ENCODE results near the gene FIGN. TPM values are rescaled to one million over a fixed set of nuclear protein-coding genes. Genes with fewer than 3 reads are reported as not detected.

FIGN gene
- total and polyA plus RNA-seq, 2 donors (not counting 3 experiments of a cell fraction or from before 2014, with no cell fraction given) = 1.8 to 8.1 TPM

DNA sequence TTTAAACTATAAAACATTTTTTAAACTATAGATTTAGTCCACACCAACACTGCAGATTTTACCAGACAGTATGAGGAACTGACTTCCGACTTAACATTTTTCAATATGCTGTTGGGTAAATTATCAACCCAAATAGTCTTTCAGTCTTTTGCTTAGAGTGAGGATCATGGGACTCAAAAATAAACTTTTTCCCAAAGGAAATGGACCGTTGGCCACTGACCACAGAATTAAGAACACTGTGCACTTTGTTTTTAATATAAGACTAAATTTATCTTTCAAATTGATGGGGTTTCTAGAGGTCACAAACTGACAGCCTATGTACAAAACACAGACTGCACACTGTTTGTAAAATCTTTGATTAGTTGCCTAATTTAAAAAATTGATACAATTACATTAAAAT is 44.9 kb downstream of the FIGN start:
- Histone ChIP-seq H3K9me1 (replicated peaks; ENCODE audit: control insufficient read depth, extremely low read depth, insufficient read depth, low read length) (no peaks in the 10 kb centered on the region), H3K4me1 (ENCODE audit: control insufficient read depth, extremely low read depth, insufficient read depth, low read length) (no peaks in the 10 kb centered on the region), H3K4me3 (replicated peaks in 1 of 3; ENCODE audit: insufficient read depth in 1 of 3, low read depth in 1 of 3, low read length in 3 of 3) (no peak overlapping the region), H3K9me3 (replicated peaks; ENCODE audit: control insufficient read depth, insufficient read depth, low read length) (no peaks in the 10 kb centered on the region), H3K27ac (ENCODE audit: insufficient read depth, low read depth, low read length) (no peak overlapping the region), H3K9ac (replicated peaks; ENCODE audit: extremely low read depth, insufficient read depth, low read length) (no peak overlapping the region), H3K4me2 (ENCODE audit: insufficient read depth, low read length) (no peak overlapping the region), H3K27me3 (ENCODE audit: control insufficient read depth in 2 of 2, insufficient read depth in 2 of 2, low read length in 2 of 2) (no peaks in the 10 kb centered on the region), H3K36me3 (ENCODE audit: control insufficient read depth in 2 of 2, extremely low read depth in 1 of 2, insufficient read depth in 2 of 2, low read length in 2 of 2) (no peaks in the 10 kb centered on the region), H2AFZ (ENCODE audit: low read depth, low read length) (no peak overlapping the region), H3K79me2 (ENCODE audit: control insufficient read depth, insufficient read depth, low read length) (no peaks in the 10 kb centered on the region), H4K20me1 (replicated peaks; ENCODE audit: control insufficient read depth, extremely low read depth, insufficient read depth, low read length) (no peaks in the 10 kb centered on the region)
- intact Hi-C loops (cut with micrococcal nuclease) (no loop called here), dilution Hi-C loops (cut with MboI; ENCODE audit: extremely low pct_ligation_motif_present, low sequenced_read_pairs) (no loop called here)
- BruUV-seq (replicated peaks) = no TSS peak
- TF ChIP-seq JUN (IDR thresholded peaks at IDR 0.05; ENCODE audit: borderline replicate concordance, insufficient read depth, insufficient read length, low read depth) = no peak
- no peak for TF ChIP-seq POLR2A (IDR thresholded peaks at IDR 0.05; ENCODE audit: low read depth, low read length)
- TF ChIP-seq EZH2 (IDR thresholded peaks at IDR 0.05; ENCODE audit: borderline replicate concordance, low read depth, low read length, severe bottlenecking) = no peak
- no peak for TF ChIP-seq GATA2 (IDR thresholded peaks at IDR 0.05; ENCODE audit: insufficient read depth, insufficient read length, low read depth, low read length)
- TF ChIP-seq POLR2AphosphoS5 (IDR thresholded peaks at IDR 0.05; ENCODE audit: insufficient read depth, low read depth, low read length) = no peak
- no peak for TF ChIP-seq MYC (IDR thresholded peaks at IDR 0.05; ENCODE audit: low read depth, low read length)
- TF ChIP-seq, protein P1, sequence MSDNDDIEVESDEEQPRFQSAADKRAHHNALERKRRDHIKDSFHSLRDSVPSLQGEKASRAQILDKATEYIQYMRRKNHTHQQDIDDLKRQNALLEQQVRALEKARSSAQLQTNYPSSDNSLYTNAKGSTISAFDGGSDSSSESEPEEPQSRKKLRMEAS (IDR thresholded peaks at IDR 0.05; ENCODE audit: insufficient read depth, insufficient read length) = no peak
- TF ChIP-seq, protein P2, sequence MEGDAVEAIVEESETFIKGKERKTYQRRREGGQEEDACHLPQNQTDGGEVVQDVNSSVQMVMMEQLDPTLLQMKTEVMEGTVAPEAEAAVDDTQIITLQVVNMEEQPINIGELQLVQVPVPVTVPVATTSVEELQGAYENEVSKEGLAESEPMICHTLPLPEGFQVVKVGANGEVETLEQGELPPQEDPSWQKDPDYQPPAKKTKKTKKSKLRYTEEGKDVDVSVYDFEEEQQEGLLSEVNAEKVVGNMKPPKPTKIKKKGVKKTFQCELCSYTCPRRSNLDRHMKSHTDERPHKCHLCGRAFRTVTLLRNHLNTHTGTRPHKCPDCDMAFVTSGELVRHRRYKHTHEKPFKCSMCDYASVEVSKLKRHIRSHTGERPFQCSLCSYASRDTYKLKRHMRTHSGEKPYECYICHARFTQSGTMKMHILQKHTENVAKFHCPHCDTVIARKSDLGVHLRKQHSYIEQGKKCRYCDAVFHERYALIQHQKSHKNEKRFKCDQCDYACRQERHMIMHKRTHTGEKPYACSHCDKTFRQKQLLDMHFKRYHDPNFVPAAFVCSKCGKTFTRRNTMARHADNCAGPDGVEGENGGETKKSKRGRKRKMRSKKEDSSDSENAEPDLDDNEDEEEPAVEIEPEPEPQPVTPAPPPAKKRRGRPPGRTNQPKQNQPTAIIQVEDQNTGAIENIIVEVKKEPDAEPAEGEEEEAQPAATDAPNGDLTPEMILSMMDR (IDR thresholded peaks at IDR 0.05; ENCODE audit: extremely low read depth in 1 of 2, insufficient read depth in 1 of 2, low read depth in 1 of 2, low read length in 2 of 2) = no peak
- no peak for TF ChIP-seq FOS (IDR thresholded peaks at IDR 0.05; ENCODE audit: borderline replicate concordance, insufficient read depth, low read length)
- FAIRE-seq (no peak), DNase-seq (ENCODE audit: low read depth, low spot score) (no peak)
- ChIA-PET CTCF (no interaction called here), POLR2A (no interaction called here)
